Measurements from ENCODE around the gene ZNF14.
"Not testable (repeated sequence)": the region's sequence is repeated elsewhere in the genome, so short reads cannot be mapped to it uniquely, and the experiment has no call there.

Gene ZNF14

DNA sequence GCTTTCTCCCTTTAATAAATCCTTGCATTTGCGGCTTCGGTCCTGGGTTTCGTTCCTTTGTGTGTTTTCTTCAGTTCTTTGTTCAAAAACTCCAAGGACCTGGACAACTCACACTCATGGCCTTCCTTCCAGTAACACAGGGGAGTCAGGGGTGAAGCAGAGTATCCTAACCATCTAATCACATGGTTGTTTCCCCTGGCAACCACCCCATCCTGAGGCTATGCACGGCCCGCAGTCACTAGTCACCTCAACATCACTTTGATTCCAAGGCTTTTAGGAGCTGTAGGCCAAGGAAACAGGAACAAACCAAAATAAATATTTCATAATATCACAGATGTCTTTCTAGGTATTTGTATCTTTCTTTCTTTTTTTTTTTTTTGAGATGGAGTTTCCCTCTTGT, 35.3 kb downstream of the ZNF14 start:
- no peak overlapping the region for H3K27ac ChIP-seq
- no peak for DNase-seq (ENCODE audit: low read depth, low spot score)

DNA sequence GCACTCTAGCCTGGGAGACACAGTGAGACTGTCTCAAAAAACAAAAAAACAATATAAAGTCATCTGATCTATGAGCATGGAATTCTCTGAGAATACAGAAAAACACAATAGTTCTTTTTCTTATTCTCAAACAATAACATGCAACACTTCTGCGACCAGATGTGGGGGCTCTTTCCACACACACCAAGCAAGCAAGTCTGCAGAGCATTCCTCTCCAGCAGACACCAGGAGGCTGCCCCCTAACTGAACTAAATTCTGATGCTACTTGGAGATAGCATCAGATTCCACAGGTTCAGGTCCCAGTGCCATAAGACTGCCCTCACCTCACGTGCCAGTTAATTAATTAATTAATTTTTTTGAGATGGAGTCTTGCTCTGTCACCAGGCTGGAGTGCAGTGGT, 36.5 kb downstream of the ZNF14 start:
- no peak overlapping the region for H3K27ac ChIP-seq
- DNase-seq (ENCODE audit: low read depth, low spot score), result no peak

DNA sequence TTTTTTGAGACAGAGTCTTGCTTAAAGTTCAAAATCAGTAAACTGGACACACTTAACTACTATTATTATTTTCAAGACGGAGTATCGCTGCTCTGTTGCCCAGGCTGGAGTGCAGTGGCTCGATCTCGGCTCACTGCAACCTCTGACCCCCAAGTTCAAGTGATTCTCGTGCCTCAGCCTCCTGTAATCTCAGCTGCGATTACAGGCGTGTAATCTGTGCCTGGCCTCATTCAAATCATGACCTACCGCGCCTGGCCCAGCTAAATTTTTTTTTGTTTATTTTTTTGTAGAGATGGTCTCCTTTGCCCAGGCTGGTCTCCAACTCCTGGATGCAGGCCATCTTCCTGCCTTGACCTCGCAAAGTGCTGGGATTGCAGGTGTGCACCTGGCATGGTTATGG, 41.2 kb downstream of the ZNF14 start:
- H3K27ac ChIP-seq, result no peak overlapping the region
- DNase-seq (ENCODE audit: low read depth, low spot score), result no peak

DNA sequence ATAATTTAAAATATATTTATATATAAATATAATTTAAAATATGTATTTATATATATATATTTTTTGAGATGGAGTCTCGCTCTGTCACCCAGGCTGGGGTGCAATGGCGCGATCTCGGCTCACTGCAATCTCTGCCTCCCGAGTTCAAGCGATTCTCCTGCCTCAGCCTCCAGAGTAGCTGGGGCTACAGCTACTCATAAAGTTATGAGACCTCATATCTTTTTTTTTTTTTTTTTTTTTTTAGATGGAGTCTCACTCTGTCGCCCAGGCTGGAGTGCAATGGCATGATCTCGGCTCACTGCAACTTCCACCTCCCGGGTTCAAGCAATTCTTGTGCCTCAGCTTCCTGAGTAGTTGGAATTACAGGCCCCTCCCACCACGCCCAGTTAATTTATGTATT, 43.9 kb downstream of the ZNF14 start:
- H3K27ac ChIP-seq; DNase-seq (ENCODE audit: low read depth, low spot score): not testable (repeated sequence)

DNA sequence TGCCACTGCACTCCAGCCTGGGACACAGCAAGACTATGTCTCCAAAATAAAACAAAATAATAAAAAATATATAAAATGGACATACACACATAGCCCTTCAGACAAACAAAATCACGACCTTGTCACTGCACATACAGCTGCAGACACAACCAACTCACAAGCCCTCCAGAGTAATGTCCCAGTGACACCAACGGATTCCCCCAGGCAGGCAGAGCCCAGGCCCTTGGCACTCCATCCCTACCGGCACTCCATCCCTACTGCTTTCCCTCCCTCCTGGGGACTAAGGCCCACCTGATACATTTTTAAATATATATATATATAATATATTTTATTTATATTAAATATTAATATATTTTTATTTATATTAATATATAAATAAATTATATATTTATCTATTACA, 45.8 kb downstream of the ZNF14 start:
- H3K27ac ChIP-seq, result no peak overlapping the region
- no peak for DNase-seq (ENCODE audit: low read depth, low spot score)

DNA sequence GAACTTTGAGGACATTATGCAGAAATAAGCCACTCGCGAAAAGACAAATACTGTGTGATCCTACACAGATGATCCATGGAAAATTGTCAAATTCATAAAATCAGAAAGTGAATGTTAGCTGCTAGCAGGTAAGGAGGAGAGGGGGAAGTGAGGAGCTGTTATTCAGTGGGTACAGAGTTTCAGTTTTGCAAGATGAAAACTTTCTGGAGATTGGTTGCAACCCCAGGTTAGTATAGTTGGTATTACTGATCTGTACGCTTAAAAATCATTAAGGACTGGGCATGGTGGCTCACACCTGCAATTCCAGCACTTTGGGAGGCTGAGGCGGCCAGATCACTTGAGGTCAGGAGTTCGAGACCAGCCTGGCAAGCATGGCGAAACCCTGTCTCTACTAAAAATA, 46.3 kb downstream of the ZNF14 start:
- no peak overlapping the region for H3K27ac ChIP-seq
- DNase-seq (ENCODE audit: low read depth, low spot score), result no peak

DNA sequence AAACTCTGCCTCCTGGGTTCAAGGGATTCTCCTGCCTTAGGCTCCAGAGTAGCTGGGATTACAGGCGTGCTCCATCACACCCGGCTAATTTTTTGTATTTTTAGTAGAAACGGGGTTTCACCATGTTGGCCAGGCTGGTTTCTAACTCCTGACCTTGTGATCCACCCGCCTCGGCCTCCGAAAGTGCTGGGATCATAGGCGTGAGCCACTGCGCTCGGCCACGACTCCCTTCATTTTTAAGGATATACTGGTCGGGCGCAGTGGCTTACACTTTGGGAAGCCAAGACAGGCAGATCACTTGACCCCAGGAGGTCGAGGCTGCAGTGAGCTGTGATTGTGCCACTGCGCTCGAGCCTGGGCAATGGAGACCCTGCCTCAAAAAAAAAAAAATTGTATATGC, 46.8 kb downstream of the ZNF14 start:
- not testable (repeated sequence) for DNase-seq (ENCODE audit: low read depth, low spot score); H3K27ac ChIP-seq

DNA sequence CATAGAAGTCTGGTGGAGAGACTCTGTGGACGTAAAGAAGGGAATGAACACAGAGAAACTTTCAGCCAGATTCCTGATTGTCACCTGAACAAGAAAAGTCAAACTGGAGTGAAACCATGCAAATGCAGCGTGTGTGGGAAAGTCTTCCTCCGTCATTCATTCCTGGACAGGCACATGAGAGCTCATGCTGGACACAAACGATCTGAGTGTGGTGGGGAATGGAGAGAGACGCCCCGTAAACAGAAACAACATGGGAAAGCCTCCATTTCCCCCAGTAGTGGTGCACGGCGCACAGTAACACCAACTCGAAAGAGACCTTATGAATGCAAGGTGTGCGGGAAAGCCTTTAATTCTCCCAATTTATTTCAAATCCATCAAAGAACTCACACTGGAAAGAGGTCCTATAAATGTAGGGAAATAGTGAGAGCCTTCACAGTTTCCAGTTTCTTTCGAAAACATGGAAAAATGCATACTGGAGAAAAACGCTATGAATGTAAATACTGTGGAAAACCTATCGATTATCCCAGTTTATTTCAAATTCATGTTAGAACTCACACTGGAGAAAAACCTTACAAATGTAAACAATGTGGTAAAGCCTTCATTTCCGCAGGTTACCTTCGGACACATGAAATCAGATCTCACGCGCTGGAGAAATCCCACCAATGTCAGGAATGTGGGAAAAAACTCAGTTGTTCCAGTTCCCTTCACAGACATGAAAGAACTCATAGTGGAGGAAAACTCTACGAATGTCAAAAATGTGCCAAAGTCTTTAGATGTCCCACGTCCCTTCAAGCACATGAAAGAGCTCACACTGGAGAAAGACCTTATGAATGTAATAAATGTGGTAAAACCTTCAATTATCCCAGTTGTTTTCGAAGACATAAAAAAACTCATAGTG, 53.5 kb downstream of the ZNF14 start:
- no peak overlapping the region for H3K27ac ChIP-seq
- DNase-seq (ENCODE audit: low read depth, low spot score), result no peak

DNA sequence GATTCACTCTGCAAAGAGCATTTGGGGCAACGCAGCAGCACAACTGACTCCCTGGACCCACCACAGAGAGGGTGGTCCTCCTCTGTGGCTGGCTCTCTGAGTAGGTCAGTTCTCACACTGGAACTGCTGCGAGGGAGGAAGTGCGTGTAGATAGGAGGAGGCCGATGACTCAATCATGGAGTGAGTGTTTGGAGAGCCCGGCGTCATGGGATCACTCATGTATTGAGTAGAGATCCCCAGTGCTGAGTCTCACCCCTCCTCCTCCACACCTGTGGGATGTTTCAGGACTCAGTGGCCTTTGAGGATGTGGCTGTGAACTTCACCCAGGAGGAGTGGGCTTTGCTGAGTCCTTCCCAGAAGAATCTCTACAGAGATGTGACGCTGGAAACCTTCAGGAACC, 55.3 kb downstream of the ZNF14 start:
- DNase-seq (ENCODE audit: low read depth, low spot score), result no peak

DNA sequence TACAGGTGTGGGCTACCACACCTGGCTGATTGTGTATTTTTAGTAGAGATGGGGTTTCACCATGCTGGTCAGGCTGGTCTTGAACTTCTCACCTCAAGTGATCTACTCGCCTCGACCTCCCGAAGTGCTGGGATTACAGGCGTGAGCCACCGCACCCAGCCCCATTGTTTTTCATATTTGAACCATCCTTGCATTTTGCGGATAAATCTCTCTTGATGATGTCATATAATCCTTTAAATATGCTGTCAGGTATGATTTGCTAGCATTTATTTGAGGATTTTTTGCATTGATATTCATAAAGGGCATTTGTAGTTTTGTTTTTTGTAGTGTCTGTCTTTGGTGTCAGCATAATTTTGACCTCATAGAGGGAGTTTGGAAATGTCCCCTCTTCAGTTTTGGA, 58.6 kb downstream of the ZNF14 start:
- no peak overlapping the region for H3K27ac ChIP-seq
- no peak for DNase-seq (ENCODE audit: low read depth, low spot score)

More for the DNA sequence above, 55.3 kb downstream of the ZNF14 start:
- H3K27ac ChIP-seq, result no peak overlapping the region

DNA sequence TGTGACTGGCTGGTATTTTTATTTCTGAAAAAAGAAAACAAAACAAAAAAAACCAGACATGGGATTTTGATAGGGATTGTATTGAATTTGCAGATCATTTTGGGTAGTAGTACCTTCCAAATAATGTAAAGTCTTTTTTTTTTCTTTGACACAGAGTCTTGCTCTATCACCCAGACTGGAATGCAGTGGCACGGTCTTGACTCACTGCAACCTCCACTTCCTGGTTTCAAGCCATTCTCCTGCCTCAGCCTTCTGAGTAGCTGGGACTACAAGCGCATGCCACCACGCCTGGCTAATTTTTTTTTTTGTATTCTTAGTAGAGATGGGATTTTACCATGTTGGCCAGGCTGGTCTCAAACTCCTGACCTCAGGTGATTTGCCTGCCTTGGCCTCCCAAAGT, 60.1 kb downstream of the ZNF14 start:
- H3K27ac ChIP-seq, result peak overlapping the region; percentile 34
- peak; percentile 12 for DNase-seq (ENCODE audit: low read depth, low spot score)

DNA sequence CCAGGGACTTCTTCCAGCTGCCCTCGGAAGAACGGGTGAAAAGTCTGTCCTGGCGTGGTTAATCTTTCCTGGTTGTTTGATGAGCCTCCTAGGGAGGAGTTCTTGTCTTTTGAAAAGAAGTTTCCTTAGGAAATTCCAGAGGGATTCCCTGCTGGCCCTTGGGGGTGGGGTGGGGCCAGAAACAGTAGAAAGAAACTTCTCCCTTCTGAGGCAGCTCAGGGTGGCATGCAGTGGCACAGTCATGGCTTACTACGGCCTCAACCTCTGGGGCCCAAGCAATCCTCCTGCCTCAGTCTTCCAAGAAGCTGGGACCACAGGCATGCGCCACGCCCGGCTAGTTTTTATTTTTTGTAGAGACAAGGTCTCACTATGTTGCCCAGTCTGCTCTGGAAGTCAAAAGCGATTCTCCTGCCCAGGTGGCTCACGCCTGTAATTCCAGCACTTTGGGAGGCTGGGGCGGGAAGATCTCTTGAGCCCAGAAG, 62.8 kb downstream of the ZNF14 start:
- DNase-seq (ENCODE audit: low read depth, low spot score), result no peak
- H3K27ac ChIP-seq, result peak overlapping the region; percentile 82

DNA sequence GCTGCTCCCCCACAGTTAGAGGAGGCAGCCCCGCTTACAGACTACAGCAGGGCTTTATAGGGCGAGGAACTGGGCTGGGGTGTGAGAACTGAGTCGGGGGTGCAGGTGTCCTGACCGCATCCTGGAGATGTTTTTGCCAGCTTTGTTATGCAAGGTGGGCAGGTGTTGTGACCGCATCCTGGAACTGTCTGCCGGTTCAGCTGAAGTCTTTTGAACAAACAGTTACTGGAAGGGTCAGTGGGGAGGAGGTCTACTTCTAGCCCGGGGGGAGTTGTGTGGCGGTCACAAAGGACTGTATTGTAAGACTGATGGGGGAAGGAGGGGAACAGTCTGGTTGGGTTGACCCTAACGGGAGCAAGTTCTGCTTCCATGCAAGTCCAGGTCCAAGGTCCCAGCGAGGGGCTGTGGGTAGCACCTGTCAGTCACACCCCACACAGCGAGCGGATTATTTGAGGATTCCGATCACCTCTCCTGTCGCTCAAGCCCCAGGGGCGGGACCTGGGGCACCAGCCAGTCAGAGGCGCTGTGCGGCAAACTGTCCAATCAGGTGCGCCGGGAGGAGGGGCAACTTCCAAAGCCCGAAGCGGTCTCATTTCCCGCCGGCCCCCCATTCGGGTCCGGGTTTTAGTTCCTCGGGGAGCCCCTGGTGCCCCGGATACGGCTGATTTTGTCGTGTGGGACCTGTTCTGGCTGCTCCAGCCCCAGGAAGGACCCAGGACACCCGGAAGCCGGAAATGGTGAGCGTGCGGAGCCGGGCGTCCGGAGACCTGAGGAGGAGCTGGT, 64.5 kb downstream of the ZNF14 start, which contains the start of gene ZNF101:
Gene ZNF101, plus strand, starts transcription at position 610 of the 783 bp plus-strand sequence. Its CDS starts 125 bp downstream, at position 735.
- DNase-seq (ENCODE audit: low read depth, low spot score), result peak; percentile 59

DNA sequence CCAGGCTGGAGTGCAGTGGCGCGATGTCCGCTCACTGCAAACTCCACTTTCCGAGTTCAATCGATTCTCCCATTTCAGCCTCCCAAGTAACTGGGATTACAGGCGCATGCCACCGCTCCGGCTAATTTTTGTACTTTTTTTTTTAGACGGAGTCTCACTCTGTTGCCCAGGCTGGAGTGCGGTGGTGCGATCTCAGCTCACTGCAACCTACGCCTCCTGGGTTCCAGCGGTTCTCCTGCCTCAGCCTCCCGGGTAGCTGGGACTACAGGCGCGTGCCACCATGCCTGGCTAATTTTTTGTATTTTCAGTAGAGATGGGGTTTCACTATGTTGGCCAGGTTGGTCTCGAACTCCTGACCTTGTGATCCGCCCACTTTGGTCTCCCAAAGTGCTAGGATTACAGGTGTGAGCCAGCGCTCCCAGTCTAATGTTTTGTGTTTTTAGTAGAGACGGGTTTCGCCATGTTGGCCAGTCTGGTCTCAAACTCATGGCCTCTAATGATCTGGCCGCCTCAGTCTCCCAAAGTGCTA, 67.4 kb downstream of the ZNF14 start:
- H3K27ac ChIP-seq; DNase-seq (ENCODE audit: low read depth, low spot score): not testable (repeated sequence)

More for the DNA sequence above, 64.5 kb downstream of the ZNF14 start, which contains the start of gene ZNF101:
- peak within 1 kb of the TSS; percentile 82 for H3K27ac ChIP-seq

DNA sequence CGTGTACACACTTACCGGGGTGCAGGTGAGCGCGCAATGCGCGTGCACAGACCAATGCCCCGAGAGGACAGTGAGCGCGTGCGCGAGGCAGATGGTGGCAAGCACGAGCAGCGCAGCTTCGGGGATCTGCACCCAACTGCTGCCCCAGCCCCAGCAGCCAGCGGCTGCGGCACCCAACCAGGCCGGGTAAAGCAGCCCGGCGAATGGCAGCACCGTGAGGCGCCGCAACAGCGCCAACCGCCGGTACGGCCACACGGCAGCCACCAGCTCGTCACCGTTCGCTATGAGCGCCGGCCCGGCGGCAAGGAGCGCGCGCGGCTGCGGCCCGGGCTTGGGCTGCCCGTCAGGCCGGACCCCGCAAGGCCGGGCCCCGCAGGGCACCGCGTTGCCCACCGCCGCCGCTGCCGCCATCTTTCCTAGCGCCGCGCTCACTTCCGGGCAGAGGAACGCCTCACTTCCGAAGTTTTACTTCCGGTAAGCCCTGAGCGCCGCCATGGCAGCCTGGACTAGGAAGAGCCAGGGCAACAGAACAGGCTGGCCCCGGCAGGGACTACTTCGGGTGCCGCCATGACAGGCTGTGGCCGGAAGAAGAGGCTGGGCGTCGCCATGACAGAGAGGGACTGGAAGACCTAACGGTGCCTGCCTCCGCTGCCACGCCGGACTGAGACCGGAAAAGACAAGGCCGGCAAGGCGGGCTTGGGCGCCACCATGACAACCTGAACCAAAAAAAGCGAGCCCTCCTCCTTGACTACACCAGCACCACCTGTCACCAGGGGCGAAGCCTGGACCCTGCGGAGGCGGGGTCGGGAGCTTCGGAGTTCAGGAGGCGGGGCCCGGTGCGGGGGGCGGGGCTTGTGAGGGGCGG, 69.4 kb downstream of the ZNF14 start, which contains the start of gene ATP13A1:
Gene ATP13A1, minus strand, starts transcription at position 421 of the 865 bp plus-strand sequence. Its CDS starts 10 bp downstream, at position 411.
- peak within 1 kb of the TSS; percentile 81 for H3K27ac ChIP-seq
- DNase-seq (ENCODE audit: low read depth, low spot score), result peak; percentile 89

DNA sequence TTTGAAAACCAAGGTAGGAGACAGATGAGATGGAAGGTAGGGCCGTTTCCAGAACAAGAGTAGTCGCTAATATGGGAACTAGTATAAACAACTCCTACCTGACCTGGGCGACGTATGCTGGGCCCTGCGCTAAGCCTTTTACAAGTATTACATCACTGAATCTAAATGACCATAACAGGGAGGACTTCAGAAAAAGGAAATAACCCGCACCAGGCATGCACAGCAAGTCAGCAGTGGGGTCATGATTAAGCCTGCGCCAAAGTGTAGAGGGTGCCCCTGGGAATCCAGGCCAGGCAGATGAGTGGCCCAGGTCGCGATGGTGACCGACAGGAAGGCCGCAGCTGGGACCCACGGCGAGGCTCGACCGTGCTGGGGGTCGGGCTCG, 70.0 kb downstream of the ZNF14 start:
- peak overlapping the region; percentile 81 for H3K27ac ChIP-seq
- no peak for DNase-seq (ENCODE audit: low read depth, low spot score)

DNA sequence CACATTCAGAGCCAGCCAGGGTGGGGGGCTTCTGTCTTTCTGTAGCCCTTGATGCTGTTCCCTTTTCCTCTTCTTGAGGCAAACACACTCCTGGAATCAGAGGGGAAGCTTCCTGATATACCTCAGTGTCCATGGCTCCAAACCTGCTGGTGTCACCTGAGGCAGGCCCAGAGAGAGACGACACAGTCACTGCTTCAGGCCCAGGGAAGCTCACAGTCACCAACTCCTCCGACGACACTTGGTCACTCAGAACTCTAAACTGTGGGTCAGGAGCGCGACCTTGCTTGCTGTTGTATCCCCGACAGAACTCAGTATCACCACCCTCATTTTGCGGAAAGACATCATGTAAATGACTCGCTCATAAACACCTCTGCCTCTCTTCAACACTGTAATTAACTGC, 70.6 kb downstream of the ZNF14 start:
- peak overlapping the region; percentile 81 for H3K27ac ChIP-seq
- DNase-seq (ENCODE audit: low read depth, low spot score), result no peak

DNA sequence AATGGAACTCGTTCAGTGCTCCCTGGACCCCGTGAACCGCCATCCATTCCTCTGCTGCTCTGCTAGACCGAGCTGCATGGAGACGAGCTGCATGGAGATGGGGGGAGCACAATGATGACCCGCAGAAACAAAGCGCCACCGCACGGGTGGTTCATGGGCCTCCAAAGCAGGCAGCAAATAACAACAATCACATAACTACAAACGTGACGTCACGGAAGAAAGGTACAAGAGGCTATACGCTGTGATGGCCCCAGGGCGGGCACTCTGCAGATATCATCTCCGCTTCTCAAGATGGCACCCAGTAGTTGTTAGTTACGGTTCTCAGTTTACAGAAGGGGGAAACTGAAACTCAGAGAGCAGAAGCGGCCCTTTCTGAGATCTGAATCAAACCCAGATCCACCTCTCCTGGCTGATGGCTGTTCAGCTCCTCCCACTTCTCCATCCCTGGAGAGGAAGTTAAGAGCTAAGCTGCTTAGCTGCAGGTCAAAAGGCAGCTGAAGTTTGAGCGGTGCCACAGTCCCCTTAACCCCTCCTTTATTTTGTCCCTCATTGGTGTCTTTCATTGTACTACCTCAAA, 71.1 kb downstream of the ZNF14 start:
- no peak for DNase-seq (ENCODE audit: low read depth, low spot score)
- H3K27ac ChIP-seq, result no peak overlapping the region

DNA sequence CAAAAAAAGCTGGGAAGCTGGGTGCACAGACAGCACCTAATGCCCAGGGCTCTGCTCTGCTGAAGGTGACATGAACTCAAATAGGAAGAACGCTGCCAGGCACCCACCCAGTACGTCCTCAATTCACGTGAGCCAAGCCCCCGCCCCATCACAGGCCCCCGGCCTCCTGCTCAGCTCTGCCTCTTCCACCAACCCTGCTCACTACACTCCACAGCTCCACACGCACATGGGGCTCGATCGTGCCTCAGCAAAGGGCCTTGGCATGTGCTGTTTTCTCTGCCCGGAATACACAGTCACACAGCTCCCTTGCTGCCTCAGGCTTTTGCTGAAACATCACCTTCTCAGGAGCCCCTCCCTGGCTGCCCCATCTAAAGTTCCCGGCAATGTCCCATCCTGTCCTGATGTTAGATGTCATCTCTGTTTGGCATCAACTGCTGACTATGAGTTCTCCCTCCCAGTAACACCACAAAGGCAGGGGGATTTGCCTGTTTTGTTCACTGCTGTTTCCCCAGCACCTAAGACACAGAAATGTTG, 71.7 kb downstream of the ZNF14 start:
- DNase-seq (ENCODE audit: low read depth, low spot score), result no peak
- H3K27ac ChIP-seq, result no peak overlapping the region

Data from epithelial cell of prostate (primary cell).